Lung (tissue), 12 donors: ENCODE results near the gene KIAA1143. TPM values are rescaled to one million over a fixed set of nuclear protein-coding genes. Genes with fewer than 3 reads are reported as not detected.

Experiments used
- ATAC-seq: fragments of 200-7000 bp; cut with Tn5 transposase; one replicate; pipeline ENCODE4 v1.9.1; 2020; ENCODE audit warnings: moderate number of reproducible peaks; ENCODE audit not compliant: insufficient read depth, low FRiP score
- DNase-seq, 3 donors: peaks; one replicate each; pipeline ENCODE4 v3.0.0-alpha.2; 2013 to 2017
- H3K27ac ChIP-seq, 2 donors: one replicate each; pipeline ENCODE4 v1.5.1; 2013; ENCODE audit warnings: mild to moderate bottlenecking in 2 of 2, moderate library complexity in 2 of 2, control low read depth in 1 of 2, inconsistent platforms in 1 of 2, low read depth in 1 of 2, low read length in 1 of 2
- H3K27me3 ChIP-seq, 3 donors: one replicate each; pipeline ENCODE4 v1.5.1; 2013; ENCODE audit warnings: low read length in 2 of 3; ENCODE audit not compliant: control insufficient read depth in 3 of 3, insufficient read depth in 3 of 3
- H3K36me3 ChIP-seq, 4 donors: one replicate each; pipeline ENCODE4 v1.5.1; 2013; ENCODE audit warnings: low read length in 4 of 4, mild to moderate bottlenecking in 1 of 4, moderate library complexity in 1 of 4; ENCODE audit not compliant: control insufficient read depth in 4 of 4, insufficient read depth in 4 of 4
- H3K4me1 ChIP-seq, 5 donors: one replicate each; pipeline ENCODE4 v1.5.1; 2013; ENCODE audit warnings: low read length in 5 of 5, mild to moderate bottlenecking in 2 of 5, moderate library complexity in 1 of 5; ENCODE audit not compliant: control insufficient read depth in 5 of 5, insufficient read depth in 5 of 5
- H3K4me3 ChIP-seq: one replicate; pipeline ENCODE4 v1.5.1; 2013; ENCODE audit warnings: mild to moderate bottlenecking, control low read depth, moderate library complexity
- H3K9ac ChIP-seq, 2 donors: one replicate each; pipeline ENCODE4 v1.5.1; 2013; ENCODE audit warnings: low read length in 2 of 2, control low read depth in 1 of 2; ENCODE audit not compliant: insufficient read depth in 1 of 2
- H3K9me3 ChIP-seq, 4 donors: one replicate each; pipeline ENCODE4 v1.5.1; 2013; ENCODE audit warnings: low read length in 3 of 4, mild to moderate bottlenecking in 1 of 4, moderate library complexity in 1 of 4; ENCODE audit not compliant: control insufficient read depth in 4 of 4, insufficient read depth in 3 of 4
- WGBS, 2 donors: extraction: QIAGEN DNeasy Blood & Tissue Kit; methylation state at CpG; one replicate each; pipeline ENCODE4 v1.1.7; 2013; 5-methylcytosine and 5-hydroxymethylcytosine counted together
- polyA plus RNA-seq, 2 donors: library from polyadenylated mRNA; stranded (reverse); fragments of 200-250 nt; gene quantifications; one replicate each; pipeline ENCODE4 v1.2.1, GENCODE V29; 2013
- total RNA-seq, 2 donors: library from RNA; depleted of rRNA in 1 of 2; stranded (reverse); fragments of >200 nt in 1 of 2; gene quantifications; one replicate each; pipeline ENCODE4 v1.2.1, GENCODE V29; 2014 to 2021
- TF ChIP-seq, protein P1 (sequence below): IDR thresholded peaks from 2 replicates; pipeline ENCODE4 v1.5.1; 2012; ENCODE audit warnings: mild to moderate bottlenecking; ENCODE audit errors: control extremely low read depth, extremely low read depth
- donor health status: control.
- donor health status: control.
- donor health status: Bipolar disorder and iron deficiency.
- donor health status: healthy.
- donor health status: DM: yes; HTN: yes; CAD: no.

Gene KIAA1143
- total and polyA plus RNA-seq, 4 donors: 9.3 to 27.5 (median 15.5) TPM

DNA sequence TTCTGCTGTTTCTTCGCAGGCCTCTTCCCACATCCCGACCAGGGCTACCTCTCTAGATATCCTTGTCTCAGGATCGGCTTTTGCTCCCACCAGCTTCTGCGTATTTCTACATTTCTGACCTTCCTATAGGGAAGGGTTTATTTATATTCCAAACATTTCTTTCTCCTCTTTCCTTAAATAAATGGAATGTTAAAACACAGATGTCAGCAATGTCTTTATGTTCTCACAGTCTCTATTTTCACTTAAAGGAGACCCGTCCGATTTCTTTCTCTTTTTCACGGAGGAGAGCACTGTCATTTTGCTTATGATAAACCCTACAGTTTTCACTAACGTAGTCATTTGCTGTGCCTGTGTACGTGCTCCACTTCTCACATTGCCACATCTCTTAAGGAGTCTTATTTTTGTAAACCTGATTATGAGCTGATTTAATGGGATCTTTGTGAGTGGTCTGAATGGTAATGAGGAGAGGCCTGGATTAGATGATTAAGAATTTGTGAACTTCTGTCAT is 805 bp upstream of the KIAA1143 start:
- WGBS, 2 donors: 2 to 3% methylated on average over 9 of the region's 9 CpGs

DNA sequence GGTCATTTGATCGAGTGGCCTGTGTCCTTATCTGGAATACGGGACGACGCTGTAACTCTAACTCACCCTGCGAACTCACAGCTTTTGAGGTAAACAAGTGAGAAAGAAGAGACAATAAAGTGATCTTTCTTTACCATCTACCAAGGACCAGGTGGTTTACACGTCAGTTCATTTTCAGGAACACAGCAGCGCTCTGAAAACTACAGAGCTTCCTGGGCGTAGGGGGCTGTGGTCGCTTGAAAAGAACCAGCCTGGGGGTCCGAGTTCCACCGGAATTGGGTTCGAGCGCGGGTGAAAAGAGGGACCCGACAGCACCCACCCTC is 357 bp downstream of the KIAA1143 start:
- WGBS, 2 donors: 0 to 2% methylated on average over 15 of the region's 15 CpGs
- ATAC-seq: no peak
- Histone ChIP-seq H3K9me3 (peaks cover 0 to 10% (median 2%) of the 10 kb centered on the region in 4 donors), H3K27ac (peak overlapping the region; percentile 60 to 85), H3K27me3 (no peaks in the 10 kb centered on the region), H3K9ac (peak overlapping the region; percentile 89 to 95), H3K4me1 (peaks cover 0 to 9% (median 2%) of the 10 kb centered on the region in 5 donors), H3K36me3 (peaks cover 0 to 37% (median 2%) of the 10 kb centered on the region in 4 donors), H3K4me3 (peak overlapping the region; percentile 90)
- TF ChIP-seq, protein P1, sequence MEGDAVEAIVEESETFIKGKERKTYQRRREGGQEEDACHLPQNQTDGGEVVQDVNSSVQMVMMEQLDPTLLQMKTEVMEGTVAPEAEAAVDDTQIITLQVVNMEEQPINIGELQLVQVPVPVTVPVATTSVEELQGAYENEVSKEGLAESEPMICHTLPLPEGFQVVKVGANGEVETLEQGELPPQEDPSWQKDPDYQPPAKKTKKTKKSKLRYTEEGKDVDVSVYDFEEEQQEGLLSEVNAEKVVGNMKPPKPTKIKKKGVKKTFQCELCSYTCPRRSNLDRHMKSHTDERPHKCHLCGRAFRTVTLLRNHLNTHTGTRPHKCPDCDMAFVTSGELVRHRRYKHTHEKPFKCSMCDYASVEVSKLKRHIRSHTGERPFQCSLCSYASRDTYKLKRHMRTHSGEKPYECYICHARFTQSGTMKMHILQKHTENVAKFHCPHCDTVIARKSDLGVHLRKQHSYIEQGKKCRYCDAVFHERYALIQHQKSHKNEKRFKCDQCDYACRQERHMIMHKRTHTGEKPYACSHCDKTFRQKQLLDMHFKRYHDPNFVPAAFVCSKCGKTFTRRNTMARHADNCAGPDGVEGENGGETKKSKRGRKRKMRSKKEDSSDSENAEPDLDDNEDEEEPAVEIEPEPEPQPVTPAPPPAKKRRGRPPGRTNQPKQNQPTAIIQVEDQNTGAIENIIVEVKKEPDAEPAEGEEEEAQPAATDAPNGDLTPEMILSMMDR: no peak
- DNase-seq: no peak

More for the DNA sequence above, 805 bp upstream of the KIAA1143 start:
- ATAC-seq: no peak
- peaks cover 0 to 9% (median 2%) of the 10 kb centered on the region in 5 donors for H3K4me1 ChIP-seq
- H3K27me3 ChIP-seq: no peaks in the 10 kb centered on the region
- peak overlapping the region; percentile 41 to 78 for H3K9ac ChIP-seq
- H3K9me3 ChIP-seq: peaks cover 0 to 9% (median 1%) of the 10 kb centered on the region in 4 donors
- H3K27ac ChIP-seq: no peak overlapping the region
- peak overlapping the region; percentile 49 for H3K4me3 ChIP-seq
- TF ChIP-seq, protein P1: no peak
- H3K36me3 ChIP-seq: peaks cover 0 to 39% (median 3%) of the 10 kb centered on the region in 4 donors
- DNase-seq: no peak

DNA sequence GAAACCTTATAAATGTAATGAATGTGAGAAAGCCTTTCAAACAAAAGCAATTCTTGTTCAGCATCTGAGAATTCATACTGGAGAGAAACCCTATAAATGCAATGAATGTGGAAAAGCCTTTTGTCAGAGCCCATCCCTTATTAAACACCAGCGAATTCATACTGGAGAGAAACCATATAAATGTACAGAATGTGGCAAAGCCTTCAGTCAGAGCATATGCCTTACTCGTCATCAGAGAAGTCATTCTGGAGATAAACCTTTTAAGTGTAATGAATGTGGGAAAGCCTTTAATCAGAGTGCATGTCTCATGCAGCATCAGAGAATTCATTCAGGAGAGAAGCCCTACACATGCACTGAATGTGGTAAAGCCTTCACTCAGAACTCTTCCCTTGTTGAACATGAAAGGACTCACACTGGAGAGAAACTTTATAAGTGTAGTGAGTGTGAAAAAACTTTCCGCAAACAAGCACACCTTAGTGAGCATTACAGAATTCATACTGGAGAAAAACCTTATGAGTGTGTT is 26.7 kb downstream of the KIAA1143 start:
- WGBS, 2 donors: 95 to 96% methylated on average over 3 of the region's 3 CpGs

More for the DNA sequence above, 26.7 kb downstream of the KIAA1143 start:
- Histone ChIP-seq H3K27me3 (no peaks in the 10 kb centered on the region), H3K9me3 (peaks cover 18 to 48% (median 35%) of the 10 kb centered on the region in 4 donors), H3K4me3 (no peak overlapping the region), H3K4me1 (peaks cover 0 to 6% (median 0%) of the 10 kb centered on the region in 5 donors), H3K27ac (no peak overlapping the region), H3K9ac (no peak overlapping the region), H3K36me3 (peaks cover 1 to 59% (median 39%) of the 10 kb centered on the region in 4 donors)
- DNase-seq: no peak
- ATAC-seq: no peak
- TF ChIP-seq, protein P1: no peak
